GM18508 (cell line): ENCODE measurements around the gene UBE2Q1.
"Not testable (repeated sequence)": the region's sequence is repeated elsewhere in the genome, so short reads cannot be mapped to it uniquely, and the experiment has no call there.

Experiments used
- ATAC-seq: cut with Tn5 transposase; IDR thresholded peaks from one replicate; pipeline ENCODE4 v1.9.1; 2021; ENCODE audit warnings: moderate number of reproducible peaks; ENCODE audit not compliant: insufficient read depth, unreplicated experiment

The UBE2Q1 gene

DNA sequence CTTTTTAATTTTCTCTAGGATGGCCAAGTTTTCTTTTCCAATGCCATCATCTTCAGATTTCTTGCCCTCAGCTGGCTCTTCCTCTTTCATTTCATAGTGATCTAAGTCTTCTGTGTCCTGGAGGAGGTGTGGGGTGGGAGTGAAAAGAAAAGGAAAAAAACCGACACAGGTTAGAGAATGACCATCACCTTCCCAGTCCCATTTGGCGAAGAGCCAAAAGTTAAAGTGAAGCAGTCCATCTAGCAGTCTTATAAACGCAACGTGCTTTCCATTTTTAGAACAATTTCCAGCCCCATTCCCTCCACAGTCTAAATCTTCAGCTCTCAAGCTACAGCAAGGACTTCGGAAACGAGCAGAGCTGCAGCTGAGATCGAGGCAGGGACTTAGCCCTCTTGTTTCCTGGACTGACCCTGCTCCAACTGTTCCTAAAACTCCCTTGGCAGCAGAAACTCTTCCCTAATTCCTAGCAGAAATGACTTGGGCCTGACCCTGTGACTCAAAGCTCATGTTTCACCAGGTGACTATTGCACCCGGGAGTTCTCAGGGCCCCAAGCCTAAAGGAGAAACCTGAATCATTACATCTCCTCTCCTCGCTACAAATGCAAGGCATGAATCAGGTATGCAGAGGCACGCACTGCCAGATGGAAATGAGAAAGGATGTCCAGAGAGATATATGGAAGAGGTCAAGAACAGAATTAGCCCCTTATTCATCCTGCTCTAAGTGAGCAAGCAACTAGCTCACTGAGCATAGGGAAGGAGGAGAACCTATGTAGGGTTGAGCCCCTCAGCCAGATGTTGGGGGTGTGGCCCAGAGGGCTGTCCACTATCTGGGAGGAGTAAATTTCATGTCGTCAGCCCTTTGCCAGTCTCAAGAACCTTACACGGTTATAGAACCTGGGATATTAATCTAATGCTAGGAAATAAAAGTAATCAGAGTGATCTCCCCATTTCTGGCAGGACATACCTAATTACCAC is 5.1 kb downstream of the UBE2Q1 start:
- ATAC-seq, result no peak

DNA sequence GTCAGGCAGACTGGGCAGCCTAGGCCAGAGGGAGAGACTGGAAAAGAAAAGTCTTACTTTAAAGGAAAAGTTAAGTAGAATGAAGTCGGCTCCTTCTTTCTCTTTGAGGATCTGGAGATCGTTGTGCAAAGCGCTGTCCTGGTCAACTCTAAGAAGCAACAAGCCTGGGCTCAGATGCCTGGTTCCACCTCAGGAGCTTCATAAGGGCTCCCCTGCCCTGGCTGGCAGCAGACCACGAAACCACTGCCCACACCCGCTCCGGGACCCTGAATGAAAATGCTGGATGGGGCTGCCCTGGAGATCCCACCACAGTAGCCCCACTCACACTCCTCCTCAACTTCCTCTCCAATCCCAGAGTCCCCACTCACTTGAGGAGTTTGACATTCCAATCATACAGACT is 6.4 kb downstream of the UBE2Q1 start:
- ATAC-seq, result no peak

DNA sequence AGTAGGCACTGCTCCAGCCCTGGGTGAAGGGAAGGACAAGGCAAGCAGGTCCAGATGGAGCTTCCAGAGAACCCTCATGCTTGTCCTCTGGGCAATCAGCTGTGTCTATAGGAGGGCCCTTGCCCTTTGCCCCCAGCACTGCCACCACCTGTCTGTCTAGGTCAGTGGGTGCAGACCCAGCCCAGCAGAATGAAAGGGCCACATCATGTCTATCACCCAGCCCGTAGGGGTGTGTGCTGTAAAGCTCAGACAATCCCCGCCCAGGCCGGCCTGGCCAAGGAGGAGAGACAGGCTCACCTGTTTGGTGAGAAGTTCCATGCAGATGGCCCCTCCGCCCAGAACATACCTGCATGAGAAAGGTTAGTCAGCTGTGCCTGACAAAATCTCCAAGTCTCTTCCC is 7.0 kb downstream of the UBE2Q1 start:
- ATAC-seq, result no peak

DNA sequence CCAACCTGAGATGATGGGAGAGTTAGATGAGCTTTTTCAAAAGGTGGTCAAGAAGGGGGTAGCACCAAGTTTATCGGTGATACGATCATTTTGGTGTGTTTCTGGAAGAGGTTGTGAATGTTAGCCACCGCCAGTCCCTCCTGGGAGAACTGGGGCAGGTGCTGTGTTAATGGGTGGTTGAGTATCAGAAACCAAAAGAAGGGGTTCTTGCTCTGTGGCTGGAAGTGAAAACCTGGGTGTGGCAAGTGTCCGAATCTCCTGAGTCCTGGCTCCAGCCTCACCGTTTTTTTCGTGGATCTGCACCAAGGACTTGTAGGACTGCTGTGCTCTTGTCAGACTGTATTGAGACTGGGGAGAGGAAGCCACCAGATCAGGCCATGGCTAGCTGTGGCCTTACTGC is 7.8 kb downstream of the UBE2Q1 start:
- ATAC-seq, result no peak

DNA sequence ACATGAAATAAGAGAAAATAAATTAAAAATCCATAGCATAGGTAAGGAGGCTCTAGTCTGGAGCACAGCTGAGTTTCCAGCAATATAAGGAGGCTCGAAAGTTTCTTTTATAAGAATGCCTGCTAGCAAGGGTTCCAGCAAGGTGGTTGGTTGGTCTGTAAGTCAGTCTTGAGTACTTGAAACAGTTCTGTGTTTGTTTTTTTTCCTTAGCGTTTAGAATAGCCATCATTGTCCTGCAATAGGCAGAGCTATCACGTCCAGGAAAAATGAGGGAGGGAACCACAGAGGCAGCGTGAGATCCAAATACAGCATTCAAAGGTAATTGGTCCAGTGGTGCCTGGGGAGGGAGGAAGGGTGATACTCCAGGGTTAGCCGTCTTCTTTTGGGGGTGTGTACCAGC is 8.4 kb downstream of the UBE2Q1 start:
- ATAC-seq, result no peak

DNA sequence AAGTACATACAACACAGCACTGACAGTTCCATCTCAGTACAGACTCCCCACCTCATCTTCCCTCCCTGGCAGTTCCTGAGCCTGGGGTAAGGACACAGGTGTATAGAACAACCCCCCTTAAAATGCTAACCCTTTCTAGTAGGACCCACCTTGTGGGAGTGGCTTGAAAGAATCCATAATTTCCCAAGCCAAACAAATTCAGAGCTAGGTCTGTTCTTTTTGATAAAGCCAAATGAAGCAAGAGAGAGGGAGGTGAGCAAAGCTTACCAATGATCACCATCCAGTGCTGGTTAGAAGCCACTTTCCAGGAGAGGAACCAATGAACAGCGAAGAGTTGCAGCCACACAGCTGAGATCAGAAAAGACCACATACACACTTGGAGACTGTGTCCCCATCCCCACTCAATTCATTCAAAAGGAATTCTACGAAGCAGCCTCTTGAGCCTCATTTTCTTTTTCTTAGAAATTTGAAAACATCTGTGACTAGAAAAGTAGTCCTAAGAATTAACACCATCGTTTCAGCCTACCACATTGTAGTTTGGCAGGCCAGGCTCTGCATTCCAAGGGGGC is 9.2 kb downstream of the UBE2Q1 start:
- ATAC-seq, result no peak

DNA sequence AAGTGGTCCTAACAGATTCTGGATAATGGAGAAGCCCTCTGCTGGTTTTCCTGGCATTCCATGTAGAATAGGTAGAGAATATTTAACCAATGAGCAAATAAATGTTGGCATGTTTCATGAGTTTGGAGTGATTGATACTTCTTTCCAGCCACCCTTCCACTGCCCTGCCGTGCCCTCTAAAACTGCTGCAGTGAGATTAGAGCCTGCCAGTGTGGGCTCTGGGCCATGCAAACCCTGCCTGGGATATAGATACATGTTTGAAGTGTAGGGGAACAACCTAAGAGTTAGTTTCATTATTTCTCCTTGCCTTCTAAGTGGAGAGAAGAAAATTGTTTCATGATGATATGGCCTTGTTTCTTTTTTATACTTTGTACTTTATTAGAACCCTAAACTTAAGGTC is 10.4 kb downstream of the UBE2Q1 start:
- ATAC-seq, result no peak

DNA sequence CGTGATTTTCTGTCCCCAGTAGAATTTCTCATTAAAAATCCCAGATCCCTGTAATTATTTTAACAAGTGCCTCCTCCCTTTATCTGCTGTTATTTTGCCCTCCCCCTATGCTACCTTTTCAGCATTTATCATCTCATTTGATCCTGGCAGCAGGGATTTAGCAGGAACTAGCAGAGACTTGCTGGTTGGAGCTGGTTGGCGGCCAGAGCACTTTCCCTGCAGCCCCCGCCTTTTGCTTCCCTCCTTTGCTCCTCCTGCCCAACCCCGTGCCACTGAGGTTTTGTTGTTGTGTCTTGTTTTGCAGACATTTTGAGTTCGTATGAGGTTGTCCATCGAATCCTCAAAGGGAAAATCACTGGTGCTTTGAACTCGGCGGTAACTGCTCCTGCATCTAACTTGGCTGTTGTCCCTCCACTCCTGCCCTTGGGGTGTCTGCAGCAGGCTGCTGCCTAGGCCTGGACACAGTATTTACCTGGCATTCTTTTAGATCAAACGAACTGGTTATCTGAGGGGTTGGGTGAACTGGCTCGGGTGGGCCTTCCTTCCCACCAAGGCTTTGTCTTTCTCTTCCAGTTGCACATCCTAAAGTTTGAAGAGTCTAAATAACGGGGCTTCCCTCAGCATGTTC is 11.2 kb downstream of the UBE2Q1 start:
- no peak for ATAC-seq

DNA sequence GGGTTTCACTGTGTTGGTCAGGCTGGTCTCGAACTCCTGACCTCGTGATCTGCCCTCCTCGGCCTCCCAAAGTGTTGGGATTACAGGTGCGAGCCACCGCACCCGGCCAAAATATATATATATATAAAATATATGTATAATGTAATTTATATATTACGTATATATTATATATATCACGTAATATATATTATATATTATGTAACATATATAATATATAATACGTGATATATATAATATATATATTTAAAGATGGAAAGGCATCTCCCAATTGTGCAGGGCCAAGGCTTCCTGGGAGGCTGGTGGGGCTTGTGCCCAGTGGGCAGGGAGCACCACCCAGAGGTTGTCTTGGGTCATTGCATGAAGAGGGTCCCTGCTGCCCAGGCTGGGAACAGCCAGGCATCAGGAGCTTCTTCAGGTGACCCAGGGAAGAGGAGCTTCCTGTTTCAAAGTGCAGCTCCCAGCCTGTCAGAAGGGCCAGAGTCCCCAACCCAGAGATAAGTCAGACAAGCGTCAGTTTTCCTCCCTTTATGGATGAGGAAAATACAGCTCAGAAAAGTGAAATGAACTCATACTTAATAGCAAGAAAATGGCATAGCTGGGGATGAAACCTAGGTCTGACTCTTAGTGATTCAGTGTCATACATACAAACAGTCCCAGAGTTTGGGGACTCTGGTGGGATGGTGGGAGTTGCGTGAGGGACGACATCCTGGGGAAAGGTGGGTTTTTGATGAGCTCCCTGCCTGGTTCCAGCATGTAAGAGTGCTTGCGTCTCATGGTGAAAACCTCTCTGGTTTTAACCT is 12.0 kb downstream of the UBE2Q1 start:
- ATAC-seq, result no peak

DNA sequence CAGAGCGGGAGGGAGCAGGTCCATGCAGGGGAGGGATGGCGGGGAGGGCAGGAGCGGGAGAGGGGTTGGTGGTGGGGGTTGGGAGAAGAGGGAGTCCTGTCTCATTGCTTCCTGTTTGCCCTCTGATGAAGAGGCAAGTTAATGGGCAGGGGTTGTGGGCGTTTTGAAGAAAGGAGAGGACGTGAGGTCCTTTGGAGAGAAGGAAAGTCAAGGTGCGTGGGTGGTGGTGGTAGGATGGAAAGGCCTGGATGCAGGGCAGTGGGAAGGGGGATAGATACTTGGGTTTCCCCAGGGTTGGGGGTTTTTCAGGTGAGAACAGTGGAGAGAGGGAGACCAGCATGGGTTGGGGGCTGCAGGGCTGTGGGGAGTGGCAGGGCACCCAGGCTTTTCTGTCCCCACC is 17.2 kb downstream of the UBE2Q1 start:
- no peak for ATAC-seq

DNA sequence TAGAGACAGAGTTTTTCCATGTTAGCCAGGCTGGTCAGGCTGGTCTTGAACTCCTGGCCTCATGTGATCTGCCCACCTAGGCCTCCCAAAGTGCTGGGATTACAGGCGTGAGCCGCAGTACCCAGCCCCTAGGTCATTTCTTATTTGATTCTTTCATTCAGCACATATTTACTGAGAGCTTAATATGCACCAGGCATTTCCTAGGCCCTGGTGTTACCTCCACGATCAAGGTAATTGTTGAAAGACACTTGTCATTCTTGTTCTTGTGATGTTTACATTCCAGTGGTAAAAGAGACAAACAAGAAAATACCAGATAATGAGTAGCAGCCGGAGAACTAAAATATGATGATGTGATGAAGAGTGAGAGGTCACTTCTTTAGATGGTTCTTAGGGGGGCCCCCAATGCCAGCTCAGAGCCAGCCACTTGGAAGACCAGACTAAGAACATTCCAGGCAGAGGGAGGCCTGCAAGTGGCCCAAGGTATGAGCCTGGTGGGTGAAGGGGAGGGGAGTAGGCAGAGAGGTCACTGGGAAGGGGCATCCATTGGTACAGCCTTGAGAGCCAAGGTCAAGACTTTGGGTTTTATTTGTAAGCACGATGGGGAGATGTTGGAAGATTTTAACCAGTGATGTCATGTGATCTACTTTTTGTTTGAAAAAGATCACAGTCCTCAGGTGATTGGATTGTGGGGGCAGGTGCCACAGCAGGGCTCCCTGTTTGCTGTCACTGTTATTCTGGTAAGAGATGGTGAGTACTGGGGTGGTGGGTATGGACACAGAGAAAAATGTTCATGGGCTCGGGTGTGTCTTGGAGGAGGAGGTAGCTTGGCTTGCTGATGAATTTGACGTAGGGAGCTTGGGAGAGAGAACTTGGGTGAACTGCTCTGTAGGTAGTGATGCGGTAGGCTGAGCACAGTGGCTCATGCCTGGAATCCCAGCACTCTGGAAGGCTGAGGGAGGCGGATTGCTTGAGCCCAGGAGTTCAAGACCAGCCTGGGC is 18.7 kb downstream of the UBE2Q1 start:
- no peak for ATAC-seq

DNA sequence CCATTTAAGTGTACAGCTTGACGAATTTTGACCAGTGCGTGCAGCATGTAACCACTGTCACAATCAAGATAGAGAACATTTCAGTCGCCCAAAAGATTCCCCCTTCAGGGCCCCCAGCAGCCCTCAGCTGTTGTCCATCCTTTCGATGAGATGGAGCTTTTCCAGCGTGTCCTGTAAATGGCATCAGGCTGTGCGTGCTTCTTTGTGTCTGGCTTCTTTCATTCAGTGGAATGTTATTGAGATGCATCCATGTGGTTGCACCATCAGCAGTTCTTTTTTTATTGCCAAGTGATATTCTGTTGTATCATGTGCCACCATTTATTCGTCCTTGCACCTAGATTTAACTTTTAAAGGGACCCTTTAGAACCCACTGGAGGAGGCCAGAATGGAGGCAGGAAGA is 21.9 kb downstream of the UBE2Q1 start:
- ATAC-seq, result no peak

DNA sequence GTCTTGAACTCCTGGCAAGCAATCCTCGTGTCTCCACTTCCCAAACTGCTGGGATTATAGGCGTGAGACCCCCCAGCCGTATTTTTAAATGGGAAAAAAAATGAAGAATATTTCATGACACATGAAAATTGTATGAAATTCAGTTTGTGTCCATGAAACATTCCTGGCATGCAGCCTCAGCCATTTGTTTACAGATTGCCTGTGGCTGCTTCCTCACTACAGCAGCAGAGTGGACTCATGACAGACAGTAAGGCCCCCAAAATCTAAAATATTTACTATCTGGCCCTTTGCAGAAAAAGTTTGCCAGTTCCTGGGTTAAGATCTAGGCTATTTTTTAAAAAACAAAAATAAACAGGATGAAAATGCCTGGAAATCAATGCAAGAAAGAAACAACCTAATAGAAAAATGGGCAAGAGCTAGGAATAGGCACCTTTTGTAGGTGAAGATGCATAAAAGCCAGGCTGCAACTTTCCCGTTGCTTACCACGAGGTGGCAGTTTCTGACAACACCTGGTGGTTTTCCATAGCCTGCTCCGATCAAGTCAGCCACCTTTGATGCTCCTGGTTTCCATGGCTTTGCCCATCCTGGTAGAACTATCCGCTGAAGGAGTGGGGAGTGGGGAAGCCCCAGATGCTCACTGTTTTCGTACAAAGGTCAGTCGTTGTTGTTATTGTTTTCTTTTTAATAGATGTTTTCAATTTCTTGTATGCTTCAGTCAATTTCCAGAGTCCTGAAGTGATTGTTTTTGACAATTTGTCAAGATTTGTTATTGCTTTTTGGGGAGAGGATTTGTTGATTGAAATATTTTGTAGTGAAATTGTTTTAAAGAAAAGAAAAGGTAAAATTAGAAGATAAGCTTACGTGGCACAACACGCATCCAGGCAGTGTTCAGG is 24.3 kb downstream of the UBE2Q1 start:
- ATAC-seq, result no peak

DNA sequence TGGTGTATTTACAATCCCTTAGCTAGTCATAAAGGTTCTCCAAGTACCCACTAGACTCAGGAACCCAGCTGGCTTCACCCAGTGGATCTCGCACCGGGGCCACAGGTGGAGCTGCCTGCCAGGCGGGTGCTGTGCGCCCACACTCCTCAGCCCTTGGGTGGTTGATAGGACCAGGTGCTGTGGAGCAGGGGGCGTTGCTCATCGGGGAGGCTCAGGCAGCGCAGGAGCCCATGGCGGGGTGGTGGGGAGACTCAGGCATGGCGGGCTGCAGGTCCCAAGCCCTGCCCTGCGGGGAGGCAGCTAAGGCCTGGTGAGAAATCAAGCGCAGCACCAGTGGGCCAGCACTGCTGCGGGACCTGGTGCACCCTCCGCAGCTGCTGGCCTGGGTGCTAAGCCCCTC is 26.5 kb downstream of the UBE2Q1 start:
- not testable (repeated sequence) for ATAC-seq

DNA sequence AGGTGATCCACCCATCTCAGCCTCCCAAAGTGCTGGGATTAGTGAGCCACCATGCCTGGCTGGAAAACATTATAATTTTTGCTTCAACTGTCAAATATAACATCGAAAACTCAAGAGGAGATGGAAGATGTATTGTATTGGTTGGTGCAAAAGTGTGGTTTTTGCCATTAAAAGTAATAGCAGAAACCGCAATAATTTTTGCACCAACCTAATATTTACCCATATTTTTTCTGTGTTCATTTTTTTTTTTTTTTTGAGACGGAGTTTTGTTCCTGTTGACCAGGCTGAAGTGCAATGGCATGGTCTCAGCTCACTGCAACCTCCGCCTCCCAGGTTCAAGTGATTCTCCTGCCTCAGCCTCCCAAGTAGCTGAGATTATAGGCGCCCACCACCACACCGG is 29.2 kb downstream of the UBE2Q1 start:
- ATAC-seq, result no peak

DNA sequence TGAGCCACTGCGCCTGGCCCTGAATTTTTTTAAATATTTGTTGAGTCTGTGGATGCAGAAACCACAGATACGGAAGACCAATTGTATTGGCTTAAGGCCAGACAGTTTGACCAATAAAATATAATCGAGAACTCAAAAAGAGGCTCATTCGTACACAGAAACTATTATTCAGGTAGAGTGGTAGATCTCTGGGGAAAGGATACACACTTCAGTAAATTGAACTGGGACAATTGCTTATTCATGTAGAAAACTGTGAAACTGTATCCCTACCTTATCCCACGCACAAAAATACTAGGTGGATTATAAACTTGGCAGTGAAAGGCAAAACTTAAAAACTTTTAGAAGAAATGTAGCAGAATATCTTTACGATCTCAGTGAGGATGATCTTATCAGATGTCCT is 31.3 kb downstream of the UBE2Q1 start:
- no peak for ATAC-seq

DNA sequence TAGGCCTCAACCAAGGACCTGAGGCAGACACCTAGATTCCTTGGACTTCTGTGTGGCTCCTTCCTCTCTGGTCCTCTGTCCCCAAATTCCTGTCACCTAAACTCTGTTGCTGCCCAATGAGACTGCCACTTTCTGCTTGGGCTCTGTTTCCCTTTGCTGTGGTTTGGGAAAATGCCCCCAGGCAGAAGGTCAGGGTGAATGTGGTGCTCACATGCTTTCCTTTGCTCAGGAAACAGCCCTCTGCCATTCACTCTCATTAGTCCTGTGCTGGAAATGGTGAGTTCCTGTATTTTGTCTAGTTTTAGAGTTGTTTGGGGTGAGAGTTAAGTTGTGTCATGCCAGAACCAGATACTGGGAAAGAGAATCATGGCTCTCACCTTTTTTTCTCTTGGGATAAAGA is 33.6 kb downstream of the UBE2Q1 start:
- no peak for ATAC-seq

DNA sequence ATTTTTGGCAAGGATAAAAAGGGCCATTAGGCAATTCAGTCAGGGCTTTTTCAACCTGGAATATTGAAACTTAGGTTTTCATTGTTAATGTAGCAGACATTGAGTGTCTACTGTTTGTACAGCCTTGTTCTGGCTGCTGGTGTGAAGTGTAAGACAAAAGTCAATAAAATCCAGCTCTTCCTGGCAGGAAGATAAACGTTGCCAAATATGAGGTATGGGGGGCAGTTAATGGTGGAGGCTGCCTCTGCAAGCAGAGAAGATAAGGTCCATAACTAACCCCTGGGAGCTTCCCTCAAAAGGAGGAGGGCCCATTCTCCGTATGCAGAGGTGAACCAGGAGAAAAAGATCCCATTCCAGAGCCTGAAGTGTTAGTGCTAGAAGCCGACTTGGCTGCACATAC is 36.8 kb downstream of the UBE2Q1 start:
- ATAC-seq, result no peak

DNA sequence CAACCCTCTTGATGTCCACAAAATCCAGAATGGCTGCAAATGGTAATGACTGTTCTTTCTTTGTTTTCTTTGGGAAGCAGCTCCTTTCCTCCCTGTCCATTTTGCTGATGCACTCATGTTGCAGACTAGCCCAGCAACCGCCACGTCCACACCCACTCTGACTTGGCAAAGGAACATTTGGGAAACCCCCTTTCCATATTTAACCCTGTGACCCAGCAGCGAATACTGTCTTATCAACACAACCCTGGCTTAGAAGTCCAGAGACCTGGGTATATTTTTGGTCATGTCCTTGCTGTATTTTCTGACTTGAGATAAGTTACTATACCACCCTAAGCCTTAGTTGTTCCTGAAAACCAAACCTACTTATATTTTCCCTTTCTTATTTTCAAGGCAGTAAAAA is 38.1 kb downstream of the UBE2Q1 start:
- no peak for ATAC-seq
